HEK293T (cell line): ENCODE results near the gene ADAM23.
"Not testable (repeated sequence)": the region's sequence is repeated elsewhere in the genome, so short reads cannot be mapped to it uniquely, and the experiment has no call there.

Source experiments
- ARNT ChIP-seq: fragments of 450-650 bp; IDR thresholded peaks from 2 replicates; pipeline ENCODE4 v1.6.1; 2017; ENCODE audit warnings: mild to moderate bottlenecking
- CTBP1 ChIP-seq: fragments of 450-650 bp; IDR thresholded peaks from 2 replicates; pipeline ENCODE4 v1.6.1; 2016; ENCODE audit warnings: borderline replicate concordance
- LEF1 ChIP-seq: fragments of 450-650 bp; IDR thresholded peaks from 2 replicates; pipeline ENCODE4 v1.6.1; 2017; ENCODE audit warnings: mild to moderate bottlenecking, borderline replicate concordance
- NFRKB ChIP-seq: fragments of 450-650 bp; IDR thresholded peaks from 2 replicates; pipeline ENCODE4 v1.6.1; 2016; ENCODE audit warnings: mild to moderate bottlenecking, moderate library complexity
- TARDBP ChIP-seq: fragments of 450-650 bp; IDR thresholded peaks from 2 replicates; pipeline ENCODE4 v1.6.1; 2016
- ZNF384 ChIP-seq: fragments of 450-650 bp; IDR thresholded peaks from 2 replicates; pipeline ENCODE4 v1.6.1; 2016
- TF ChIP-seq, protein P1 (sequence below): fragments of 450-650 bp; IDR thresholded peaks from 2 replicates; pipeline ENCODE4 v1.6.1; 2016

GRCh38 chr2:206402956-206403569 lies 40.3 kb upstream of the ADAM23 start:
- TF ChIP-seq TARDBP, ARNT, CTBP1, LEF1, NFRKB: not testable (repeated sequence)
- TF ChIP-seq, protein P1, sequence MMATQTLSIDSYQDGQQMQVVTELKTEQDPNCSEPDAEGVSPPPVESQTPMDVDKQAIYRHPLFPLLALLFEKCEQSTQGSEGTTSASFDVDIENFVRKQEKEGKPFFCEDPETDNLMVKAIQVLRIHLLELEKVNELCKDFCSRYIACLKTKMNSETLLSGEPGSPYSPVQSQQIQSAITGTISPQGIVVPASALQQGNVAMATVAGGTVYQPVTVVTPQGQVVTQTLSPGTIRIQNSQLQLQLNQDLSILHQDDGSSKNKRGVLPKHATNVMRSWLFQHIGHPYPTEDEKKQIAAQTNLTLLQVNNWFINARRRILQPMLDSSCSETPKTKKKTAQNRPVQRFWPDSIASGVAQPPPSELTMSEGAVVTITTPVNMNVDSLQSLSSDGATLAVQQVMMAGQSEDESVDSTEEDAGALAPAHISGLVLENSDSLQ, result not testable (repeated sequence)
- TF ChIP-seq ZNF384, result peak; percentile 16; the same call in 1 of the 2 replicates
